ENCODE measurements around the gene HAPSTR1. TPM values are rescaled to one million over a fixed set of nuclear protein-coding genes. Genes with fewer than 3 reads are reported as not detected.
"Not testable (repeated sequence)": the region's sequence is repeated elsewhere in the genome, so short reads cannot be mapped to it uniquely, and the experiment has no call there.

Gene HAPSTR1
- total and polyA plus RNA-seq, 3 experiments from 2014 or later, result 21.3 to 61.2 (median 60.4) TPM

DNA sequence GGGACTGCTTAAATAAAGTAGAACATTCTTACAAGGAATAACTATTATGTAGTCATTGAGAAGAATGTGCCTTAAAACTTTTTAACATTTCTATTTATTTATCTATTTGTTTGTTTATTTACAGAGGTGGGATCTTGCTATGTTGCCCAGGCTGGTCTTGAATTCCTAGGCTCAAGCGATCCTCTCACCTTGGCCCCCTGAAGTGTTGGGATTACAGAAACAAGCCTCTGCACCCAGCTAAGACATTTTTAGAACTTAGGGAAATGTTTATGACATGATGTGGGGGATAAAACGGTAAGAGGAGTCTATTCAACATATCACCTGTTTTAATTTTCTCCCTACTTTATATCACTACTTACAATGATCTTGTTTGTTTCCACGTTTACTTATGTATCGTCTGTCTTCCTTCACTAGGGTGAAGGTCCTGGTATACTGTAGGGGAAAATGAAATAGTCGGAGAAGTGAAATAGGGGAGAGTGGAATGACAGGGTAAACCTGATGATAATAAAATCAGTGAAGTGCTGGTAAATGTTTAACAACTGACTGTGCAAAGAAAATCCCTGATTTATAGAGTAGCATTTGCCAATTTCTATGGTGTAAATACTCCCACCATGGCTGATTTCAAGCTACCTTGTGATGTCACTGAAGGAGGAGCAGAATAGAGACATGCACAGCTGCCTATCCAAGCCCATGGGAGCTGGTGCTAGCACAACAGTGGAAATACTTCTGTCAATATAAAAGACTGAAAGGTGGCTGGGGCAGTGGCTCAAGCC, 16.0 kb upstream of the HAPSTR1 start:
- H3K27ac ChIP-seq (ENCODE audit: low read depth, low read length), result no peak overlapping the region
- H3K27me3 ChIP-seq (ENCODE audit: insufficient read depth, low read length, poor library complexity, severe bottlenecking), result no peaks in the 10 kb centered on the region
- Mint-ChIP-seq H3K36me3 (peaks cover 0 to 14% (median 0%) of the 10 kb centered on the region in 3 donors), H3K9me3 (peaks cover 0 to 8% (median 0%) of the 10 kb centered on the region in 5 donors), H3K27ac (no peak overlapping the region), H3K4me1 (peaks cover 14 to 27% (median 23%) of the 10 kb centered on the region in 3 donors), H3K27me3 (peaks cover 3 to 4% of the 10 kb centered on the region in 2 donors), H3K4me3 (no peak overlapping the region)
- H3K4me1 ChIP-seq (ENCODE audit: insufficient read depth, low read length), result peaks cover 15% of the 10 kb centered on the region
- no peaks in the 10 kb centered on the region for H3K9me3 ChIP-seq (ENCODE audit: low read length)
- ChIA-PET CTCF (interaction anchor here (0.6 kb wide), 1 partner anchor 10 kb away, joined by 3 read pairs; no protein-coding TSS in a partner anchor), POLR2A (no interaction called here)
- H3K4me3 ChIP-seq (ENCODE audit: low read length), result no peak overlapping the region
- no peaks in the 10 kb centered on the region for H3K36me3 ChIP-seq (ENCODE audit: insufficient read depth, low read length)
- no peak for DNase-seq

DNA sequence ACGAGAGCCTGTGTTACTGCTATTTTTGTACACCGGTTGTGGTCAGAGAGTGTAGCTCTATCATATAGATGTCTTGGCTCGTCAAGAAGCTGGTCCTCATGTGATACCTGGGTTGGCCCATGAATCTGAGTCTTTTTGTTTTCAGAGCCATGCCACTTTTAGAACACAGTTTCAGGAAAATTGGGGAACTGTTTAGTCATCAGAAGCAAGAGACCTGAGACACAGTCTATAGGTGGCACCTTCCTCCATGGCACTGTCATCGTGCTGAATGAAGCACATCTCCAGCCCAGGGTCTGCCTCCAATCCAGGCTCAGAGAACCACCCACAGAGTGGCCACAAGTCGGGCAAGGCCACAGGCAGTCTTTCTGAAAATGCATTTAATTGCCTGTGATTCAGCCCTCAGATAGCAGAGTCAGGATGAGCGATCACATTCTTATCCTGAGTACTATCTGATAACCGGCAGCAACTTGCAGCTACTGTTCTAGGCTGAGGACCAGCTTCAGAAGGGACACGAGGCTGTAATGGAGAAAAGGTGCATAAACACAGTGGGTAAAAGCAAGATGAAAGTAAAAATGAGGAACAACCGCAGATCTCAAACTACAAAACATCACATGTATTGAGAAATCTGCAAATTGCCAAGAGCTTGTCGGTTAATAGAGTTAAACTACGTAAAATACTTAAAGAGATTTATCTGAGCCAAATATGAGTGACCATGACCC, 14.2 kb upstream of the HAPSTR1 start:
- Mint-ChIP-seq H3K4me3 (peak overlapping the region in 1 of 7 donors; percentile 16), H3K27me3 (peaks cover 3 to 4% of the 10 kb centered on the region in 2 donors), H3K9me3 (peaks cover 0 to 8% (median 0%) of the 10 kb centered on the region in 5 donors), H3K36me3 (peaks cover 0 to 14% (median 0%) of the 10 kb centered on the region in 3 donors), H3K27ac (peak overlapping the region in 1 of 8 donors; percentile 42), H3K4me1 (peaks cover 14 to 27% (median 27%) of the 10 kb centered on the region in 3 donors)
- ChIA-PET CTCF (no interaction called here), POLR2A (interaction anchor here (2.2 kb wide), 1 partner anchor 14 kb away, joined by 27 read pairs; the partner anchor contains the start of gene HAPSTR1)
- Histone ChIP-seq H3K36me3 (ENCODE audit: insufficient read depth, low read length) (no peaks in the 10 kb centered on the region), H3K4me3 (ENCODE audit: low read length) (no peak overlapping the region), H3K9me3 (ENCODE audit: low read length) (no peaks in the 10 kb centered on the region), H3K27ac (ENCODE audit: low read depth, low read length) (peak overlapping the region; percentile 59), H3K27me3 (ENCODE audit: insufficient read depth, low read length, poor library complexity, severe bottlenecking) (no peaks in the 10 kb centered on the region), H3K4me1 (ENCODE audit: insufficient read depth, low read length) (peaks cover 19% of the 10 kb centered on the region)
- no peak for DNase-seq

DNA sequence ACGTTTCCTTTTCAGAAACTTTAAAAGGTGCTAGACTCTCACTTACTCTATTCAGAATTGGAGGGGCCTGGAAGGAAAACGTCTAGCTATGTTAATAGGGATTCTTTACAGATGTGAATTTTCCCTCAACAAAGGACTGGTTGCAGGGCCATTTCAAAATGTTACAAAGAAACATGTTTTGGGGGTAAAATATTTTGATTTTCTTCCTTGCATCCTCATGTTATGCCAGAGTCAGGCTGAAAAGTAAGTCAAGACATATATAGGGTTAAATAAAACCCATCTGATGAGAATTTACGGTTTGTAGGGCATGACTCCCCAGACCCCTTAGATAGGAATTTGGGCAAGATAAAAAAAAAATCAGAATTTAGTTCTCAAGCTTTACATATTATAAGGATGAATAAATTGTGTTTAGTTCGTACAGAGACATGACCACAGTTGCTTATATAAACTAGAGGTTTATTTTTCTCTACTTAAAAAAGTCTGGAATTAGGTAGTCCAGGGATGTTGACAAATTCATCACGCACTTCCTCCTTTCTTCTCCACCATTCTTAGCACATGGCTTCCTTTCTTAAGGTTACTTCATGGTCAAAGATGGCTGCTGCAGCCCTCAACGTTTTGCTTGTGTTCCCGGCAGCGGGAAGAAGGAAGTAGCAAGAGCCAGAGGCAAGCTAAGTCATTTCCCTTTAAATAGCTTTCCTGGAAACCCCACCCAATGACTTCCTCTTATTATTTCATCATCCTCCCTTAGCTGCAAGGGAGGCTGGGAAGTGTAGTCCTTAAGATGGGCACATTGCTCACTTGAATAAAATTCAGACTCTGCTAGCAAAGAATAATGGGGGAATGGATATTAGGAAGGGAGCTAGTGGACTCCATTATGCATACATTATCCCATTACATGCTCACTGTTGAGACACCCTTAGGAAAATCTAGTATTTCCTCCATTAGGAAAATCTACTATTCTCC, 12.7 kb upstream of the HAPSTR1 start:
- CTCF ChIA-PET, result interaction anchor here (1.2 to 1.5 kb wide), 5 partner anchors 9 to 70 kb away, joined by 3 to 5 read pairs (median 4); partner anchors contain the start of gene HAPSTR1
- peaks cover 13% of the 10 kb centered on the region for H3K4me1 ChIP-seq (ENCODE audit: insufficient read depth, low read length)
- H3K9me3 Mint-ChIP-seq; H3K27me3 Mint-ChIP-seq; H3K4me3 ChIP-seq (ENCODE audit: low read length); H3K9me3 ChIP-seq (ENCODE audit: low read length); H3K36me3 ChIP-seq (ENCODE audit: insufficient read depth, low read length); H3K27me3 ChIP-seq (ENCODE audit: insufficient read depth, low read length, poor library complexity, severe bottlenecking): not testable (repeated sequence)
- peaks cover 11 to 24% (median 22%) of the 10 kb centered on the region in 3 donors for H3K4me1 Mint-ChIP-seq
- peaks cover 0 to 14% (median 0%) of the 10 kb centered on the region in 3 donors for H3K36me3 Mint-ChIP-seq
- peak overlapping the region; percentile 28 for H3K27ac ChIP-seq (ENCODE audit: low read depth, low read length)
- peak overlapping the region in 6 of 8 donors; percentile 47 to 86 (median 74) for H3K27ac Mint-ChIP-seq
- POLR2A ChIA-PET, result interaction anchor here (0.5 to 2.2 kb wide), 3 partner anchors 12 to 187 kb away, joined by 3 to 27 read pairs (median 10); partner anchors contain the start of gene HAPSTR1
- DNase-seq, result peak in 3 of 5 donors; percentile 7 to 40 (median 37)
- peak overlapping the region in 3 of 7 donors; percentile 32 to 85 (median 41) for H3K4me3 Mint-ChIP-seq

DNA sequence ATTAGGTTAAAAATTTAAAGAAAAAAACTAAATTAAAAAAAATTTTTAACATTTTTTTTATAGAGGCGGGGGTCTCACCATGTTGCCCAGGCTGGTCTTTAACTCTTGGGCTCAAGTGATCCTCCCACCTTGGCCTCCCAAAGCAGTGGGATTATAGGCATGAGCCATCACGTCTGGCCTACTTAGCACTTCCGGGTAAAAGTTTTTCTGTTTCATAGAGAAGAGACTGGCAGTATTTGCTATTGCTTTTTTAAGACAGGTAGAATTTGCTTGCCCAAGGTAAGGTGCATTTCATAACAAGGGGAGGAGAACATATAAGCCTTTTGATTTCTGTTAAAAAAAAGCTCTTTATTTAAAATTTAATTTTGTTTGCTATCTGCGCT, 12.0 kb upstream of the HAPSTR1 start:
- Mint-ChIP-seq H3K36me3 (peaks cover 0 to 14% (median 0%) of the 10 kb centered on the region in 3 donors), H3K4me3 (no peak overlapping the region), H3K27ac (peak overlapping the region in 1 of 8 donors; percentile 86), H3K4me1 (peaks cover 11 to 24% (median 22%) of the 10 kb centered on the region in 3 donors), H3K9me3 (peaks cover 0 to 8% (median 0%) of the 10 kb centered on the region in 5 donors), H3K27me3 (peaks cover 2 to 4% of the 10 kb centered on the region in 2 donors)
- Histone ChIP-seq H3K36me3 (ENCODE audit: insufficient read depth, low read length) (no peaks in the 10 kb centered on the region), H3K9me3 (ENCODE audit: low read length) (no peaks in the 10 kb centered on the region), H3K27ac (ENCODE audit: low read depth, low read length) (no peak overlapping the region), H3K4me1 (ENCODE audit: insufficient read depth, low read length) (peaks cover 13% of the 10 kb centered on the region), H3K27me3 (ENCODE audit: insufficient read depth, low read length, poor library complexity, severe bottlenecking) (no peaks in the 10 kb centered on the region), H3K4me3 (ENCODE audit: low read length) (no peak overlapping the region)
- DNase-seq, result no peak
- ChIA-PET CTCF (interaction anchor here (1.2 to 1.4 kb wide), 4 partner anchors 9 to 70 kb away, joined by 3 to 4 read pairs (median 4); partner anchors contain the start of gene HAPSTR1), POLR2A (interaction anchor here (0.5 to 2.2 kb wide), 3 partner anchors 12 to 187 kb away, joined by 3 to 27 read pairs (median 10); partner anchors contain the start of gene HAPSTR1)

DNA sequence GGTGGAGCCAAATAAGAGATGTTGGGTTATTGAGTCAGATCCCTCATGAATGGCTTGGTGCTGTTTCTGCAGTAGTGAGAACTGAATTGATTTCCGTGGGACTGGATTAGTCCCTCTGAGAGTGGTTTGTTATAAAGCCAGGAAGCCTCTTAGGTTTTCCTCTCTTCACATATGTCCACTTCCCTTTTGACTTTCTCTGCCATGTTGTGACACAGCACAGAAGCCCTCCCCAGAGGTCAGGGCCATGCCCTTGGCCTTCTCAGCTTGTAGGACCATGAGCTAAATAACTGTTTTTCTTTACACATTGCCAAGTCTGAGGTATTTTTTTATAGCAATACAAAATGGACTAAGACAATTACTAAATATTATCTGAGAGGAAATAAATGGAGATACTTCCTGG, 10.3 kb upstream of the HAPSTR1 start:
- no peak overlapping the region for H3K4me3 ChIP-seq (ENCODE audit: low read length)
- Mint-ChIP-seq H3K36me3 (peaks cover 0 to 14% (median 0%) of the 10 kb centered on the region in 3 donors), H3K4me1 (peaks cover 11 to 24% (median 22%) of the 10 kb centered on the region in 3 donors), H3K27ac (peak overlapping the region in 6 of 8 donors; percentile 27 to 86 (median 68)), H3K9me3 (peaks cover 0 to 8% (median 0%) of the 10 kb centered on the region in 5 donors), H3K4me3 (no peak overlapping the region), H3K27me3 (peaks cover 0 to 2% of the 10 kb centered on the region in 2 donors)
- no peaks in the 10 kb centered on the region for H3K9me3 ChIP-seq (ENCODE audit: low read length)
- ChIA-PET CTCF (interaction anchor here (0.6 kb wide), 1 partner anchor 72 kb away, joined by 3 read pairs; no protein-coding TSS in a partner anchor), POLR2A (no interaction called here)
- H3K4me1 ChIP-seq (ENCODE audit: insufficient read depth, low read length), result peaks cover 13% of the 10 kb centered on the region
- H3K27me3 ChIP-seq (ENCODE audit: insufficient read depth, low read length, poor library complexity, severe bottlenecking), result no peaks in the 10 kb centered on the region
- no peak for DNase-seq
- no peak overlapping the region for H3K27ac ChIP-seq (ENCODE audit: low read depth, low read length)
- H3K36me3 ChIP-seq (ENCODE audit: insufficient read depth, low read length), result no peaks in the 10 kb centered on the region

DNA sequence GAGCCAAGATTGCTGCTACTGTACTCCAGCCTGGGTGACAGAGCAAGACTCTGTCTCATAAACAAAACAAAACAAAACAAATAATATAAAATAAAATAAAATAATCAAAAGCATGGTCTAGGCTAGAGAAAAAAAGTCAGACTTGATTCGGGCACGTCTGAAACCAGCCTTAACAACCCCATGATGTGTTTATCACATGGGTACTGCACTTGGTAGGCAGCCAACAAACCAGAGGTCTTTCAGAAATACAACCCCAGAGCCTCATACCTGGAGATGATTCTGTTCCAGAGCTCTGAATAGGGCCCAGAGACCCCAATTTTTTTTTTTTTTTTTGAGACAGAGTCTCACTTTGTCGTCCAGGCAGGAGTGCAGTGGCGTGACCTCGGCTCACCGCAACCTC, 9.6 kb upstream of the HAPSTR1 start:
- no peak overlapping the region for H3K4me3 ChIP-seq (ENCODE audit: low read length)
- H3K27ac ChIP-seq (ENCODE audit: low read depth, low read length), result no peak overlapping the region
- CTCF ChIA-PET, result no interaction called here
- peaks cover 11 to 24% (median 22%) of the 10 kb centered on the region in 3 donors for H3K4me1 Mint-ChIP-seq
- H3K9me3 ChIP-seq (ENCODE audit: low read length), result no peaks in the 10 kb centered on the region
- DNase-seq, result peak in 1 of 5 donors; percentile 52
- no peaks in the 10 kb centered on the region for H3K27me3 Mint-ChIP-seq
- peaks cover 0 to 14% (median 0%) of the 10 kb centered on the region in 3 donors for H3K36me3 Mint-ChIP-seq
- POLR2A ChIA-PET, result no interaction called here
- peaks cover 13% of the 10 kb centered on the region for H3K4me1 ChIP-seq (ENCODE audit: insufficient read depth, low read length)
- H3K4me3 Mint-ChIP-seq, result no peak overlapping the region
- H3K36me3 ChIP-seq (ENCODE audit: insufficient read depth, low read length), result no peaks in the 10 kb centered on the region
- H3K27me3 ChIP-seq (ENCODE audit: insufficient read depth, low read length, poor library complexity, severe bottlenecking), result no peaks in the 10 kb centered on the region
- H3K9me3 Mint-ChIP-seq, result peaks cover 0 to 8% (median 0%) of the 10 kb centered on the region in 5 donors
- peak overlapping the region in 6 of 8 donors; percentile 64 to 85 (median 80) for H3K27ac Mint-ChIP-seq

DNA sequence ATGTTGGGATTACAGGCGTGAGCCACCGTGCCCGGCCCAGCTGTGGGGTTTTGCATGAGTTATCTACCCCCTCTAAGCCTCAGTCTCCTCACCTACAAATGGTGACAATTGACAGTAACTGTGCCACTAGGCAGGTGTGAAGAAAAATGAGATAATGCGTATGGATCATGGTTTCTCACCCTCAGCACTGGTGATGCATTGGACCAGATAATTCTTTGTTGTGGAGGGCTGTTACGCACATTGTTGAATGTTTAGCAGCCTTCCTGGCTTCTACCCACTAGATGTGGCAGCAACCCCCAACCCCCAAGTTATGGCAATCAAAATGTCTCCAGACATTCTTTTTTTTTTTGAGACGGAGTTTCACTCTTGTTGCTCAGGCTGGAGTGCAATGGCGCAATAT, 9.0 kb upstream of the HAPSTR1 start:
- peaks cover 11 to 24% (median 22%) of the 10 kb centered on the region in 3 donors for H3K4me1 Mint-ChIP-seq
- peaks cover 0 to 8% (median 0%) of the 10 kb centered on the region in 5 donors for H3K9me3 Mint-ChIP-seq
- ChIA-PET POLR2A (no interaction called here), CTCF (no interaction called here)
- no peaks in the 10 kb centered on the region for H3K27me3 Mint-ChIP-seq
- H3K27ac ChIP-seq (ENCODE audit: low read depth, low read length), result no peak overlapping the region
- no peaks in the 10 kb centered on the region for H3K9me3 ChIP-seq (ENCODE audit: low read length)
- peak overlapping the region; percentile 61 to 88 (median 82) for H3K27ac Mint-ChIP-seq
- H3K4me3 ChIP-seq (ENCODE audit: low read length), result no peak overlapping the region
- peak overlapping the region in 3 of 7 donors; percentile 23 to 56 (median 43) for H3K4me3 Mint-ChIP-seq
- H3K36me3 Mint-ChIP-seq, result peaks cover 0 to 12% (median 0%) of the 10 kb centered on the region in 3 donors
- no peaks in the 10 kb centered on the region for H3K27me3 ChIP-seq (ENCODE audit: insufficient read depth, low read length, poor library complexity, severe bottlenecking)
- peak in 3 of 5 donors; percentile 34 to 78 (median 68) for DNase-seq
- H3K36me3 ChIP-seq (ENCODE audit: insufficient read depth, low read length), result no peaks in the 10 kb centered on the region
- H3K4me1 ChIP-seq (ENCODE audit: insufficient read depth, low read length), result peaks cover 13% of the 10 kb centered on the region
